ENCODE measurements around the gene AGBL4. TPM values are rescaled to one million over a fixed set of nuclear protein-coding genes. Genes with fewer than 3 reads are reported as not detected.

The AGBL4 gene
- total RNA-seq, 5 donors from 2014 or later (not counting 1 experiment from before 2014, with no cell fraction given): 0.58 TPM; not detected in 4

GRCh38 chr1:48576565-48576964 is 1447.2 kb downstream of the AGBL4 start:
- WGBS (ENCODE audit: insufficient coverage): no CpG with 5 or more reads among the region's 2 CpGs
- no peak overlapping the region for H3K27ac Mint-ChIP-seq
- Histone ChIP-seq H3K27me3 (replicated peaks in 1 of 2; ENCODE audit: control insufficient read depth in 2 of 2, extremely low read depth in 1 of 2, insufficient read depth in 2 of 2, low read length in 1 of 2) (peaks cover 0 to 5% of the 10 kb centered on the region in 2 experiments), H3K4me3 (ENCODE audit: control insufficient read depth in 1 of 2, extremely low read depth in 1 of 2, low read length in 1 of 2) (no peak overlapping the region), H3K27ac (ENCODE audit: low read length) (no peak overlapping the region), H3K4me1 (ENCODE audit: control insufficient read depth in 1 of 2, extremely low read depth in 1 of 2, insufficient read depth in 2 of 2, low read length in 2 of 2) (no peaks in the 10 kb centered on the region), H3K36me3 (ENCODE audit: control insufficient read depth in 2 of 2, extremely low read depth in 1 of 2, insufficient read depth in 1 of 2, low read length in 1 of 2) (no peaks in the 10 kb centered on the region), H3K9me3 (no peaks in the 10 kb centered on the region)
- ATAC-seq (replicated peaks in 1 of 4): no peak
- H3K27me3 Mint-ChIP-seq: peaks cover 6 to 16% of the 10 kb centered on the region in 2 donors
- no peak for DNase-seq
- CTCF ChIA-PET: no interaction called here
- H3K4me3 Mint-ChIP-seq: no peak overlapping the region
- no peaks in the 10 kb centered on the region for H3K9me3 Mint-ChIP-seq
- H3K36me3 Mint-ChIP-seq: no peaks in the 10 kb centered on the region
- H3K4me1 Mint-ChIP-seq: peaks cover 0 to 7% (median 0%) of the 10 kb centered on the region in 3 donors
- POLR2A ChIA-PET: no interaction called here

GRCh38 chr1:48572646-48573258 is 1451.0 kb downstream of the AGBL4 start:
- DNase-seq (peak in 4 of 35 experiments; percentile 0 to 7 (median 4)), ATAC-seq (replicated peaks in 1 of 4) (no peak)
- 46% methylated on average over 4 of the region's 7 CpGs for WGBS (ENCODE audit: insufficient coverage)

GRCh38 chr1:48572134-48572533 is 1451.6 kb downstream of the AGBL4 start:
- DNase-seq: no peak
- no peaks in the 10 kb centered on the region for H3K36me3 Mint-ChIP-seq
- no peaks in the 10 kb centered on the region for H3K4me1 ChIP-seq (ENCODE audit: control insufficient read depth in 1 of 2, extremely low read depth in 1 of 2, insufficient read depth in 2 of 2, low read length in 2 of 2)
- POLR2A ChIA-PET: no interaction called here
- H3K4me3 Mint-ChIP-seq: no peak overlapping the region
- ATAC-seq (replicated peaks in 1 of 4): no peak
- H3K36me3 ChIP-seq (ENCODE audit: control insufficient read depth in 2 of 2, extremely low read depth in 1 of 2, insufficient read depth in 1 of 2, low read length in 1 of 2): no peaks in the 10 kb centered on the region
- H3K4me1 Mint-ChIP-seq: peaks cover 0 to 7% (median 0%) of the 10 kb centered on the region in 3 donors
- H3K27ac Mint-ChIP-seq: no peak overlapping the region
- 94% methylated on average over 2 of the region's 4 CpGs for WGBS (ENCODE audit: insufficient coverage)
- no peak overlapping the region for H3K4me3 ChIP-seq (ENCODE audit: control insufficient read depth in 1 of 2, extremely low read depth in 1 of 2, low read length in 1 of 2)
- peaks cover 0 to 2% of the 10 kb centered on the region in 2 experiments for H3K27me3 ChIP-seq (replicated peaks in 1 of 2; ENCODE audit: control insufficient read depth in 2 of 2, extremely low read depth in 1 of 2, insufficient read depth in 2 of 2, low read length in 1 of 2)
- no peaks in the 10 kb centered on the region for H3K9me3 Mint-ChIP-seq
- H3K27me3 Mint-ChIP-seq: peaks cover 7 to 18% of the 10 kb centered on the region in 2 donors
- no peaks in the 10 kb centered on the region for H3K9me3 ChIP-seq
- H3K27ac ChIP-seq (ENCODE audit: low read length): no peak overlapping the region
- CTCF ChIA-PET: no interaction called here

More at GRCh38 chr1:48572646-48573258, 1451.0 kb downstream of the AGBL4 start:
- POLR2A ChIA-PET: no interaction called here
- peaks cover 7 to 21% of the 10 kb centered on the region in 2 donors for H3K27me3 Mint-ChIP-seq
- H3K36me3 ChIP-seq (ENCODE audit: control insufficient read depth in 2 of 2, extremely low read depth in 1 of 2, insufficient read depth in 1 of 2, low read length in 1 of 2): no peaks in the 10 kb centered on the region
- peaks cover 0 to 2% of the 10 kb centered on the region in 2 experiments for H3K27me3 ChIP-seq (replicated peaks in 1 of 2; ENCODE audit: control insufficient read depth in 2 of 2, extremely low read depth in 1 of 2, insufficient read depth in 2 of 2, low read length in 1 of 2)
- CTCF ChIA-PET: no interaction called here
- H3K36me3 Mint-ChIP-seq: no peaks in the 10 kb centered on the region
- H3K4me1 Mint-ChIP-seq: peaks cover 0 to 7% (median 0%) of the 10 kb centered on the region in 3 donors
- H3K27ac Mint-ChIP-seq: no peak overlapping the region
- H3K9me3 Mint-ChIP-seq: no peaks in the 10 kb centered on the region
- H3K9me3 ChIP-seq: no peaks in the 10 kb centered on the region
- no peak overlapping the region for H3K4me3 ChIP-seq (ENCODE audit: control insufficient read depth in 1 of 2, extremely low read depth in 1 of 2, low read length in 1 of 2)
- H3K4me1 ChIP-seq (ENCODE audit: control insufficient read depth in 1 of 2, extremely low read depth in 1 of 2, insufficient read depth in 2 of 2, low read length in 2 of 2): no peaks in the 10 kb centered on the region
- no peak overlapping the region for H3K27ac ChIP-seq (ENCODE audit: low read length)
- no peak overlapping the region for H3K4me3 Mint-ChIP-seq

GRCh38 chr1:48571303-48571987 is 1452.3 kb downstream of the AGBL4 start:
- ChIA-PET CTCF (no interaction called here), POLR2A (no interaction called here)
- Histone ChIP-seq H3K27ac (ENCODE audit: low read length) (no peak overlapping the region), H3K36me3 (ENCODE audit: control insufficient read depth in 2 of 2, extremely low read depth in 1 of 2, insufficient read depth in 1 of 2, low read length in 1 of 2) (no peaks in the 10 kb centered on the region), H3K9me3 (no peaks in the 10 kb centered on the region), H3K4me3 (ENCODE audit: control insufficient read depth in 1 of 2, extremely low read depth in 1 of 2, low read length in 1 of 2) (no peak overlapping the region), H3K4me1 (ENCODE audit: control insufficient read depth in 1 of 2, extremely low read depth in 1 of 2, insufficient read depth in 2 of 2, low read length in 2 of 2) (no peaks in the 10 kb centered on the region), H3K27me3 (replicated peaks in 1 of 2; ENCODE audit: control insufficient read depth in 2 of 2, extremely low read depth in 1 of 2, insufficient read depth in 2 of 2, low read length in 1 of 2) (peaks cover 0 to 2% of the 10 kb centered on the region in 2 experiments)
- ATAC-seq (replicated peaks in 1 of 4) (no peak), DNase-seq (no peak)
- H3K27me3 Mint-ChIP-seq: peaks cover 7 to 18% of the 10 kb centered on the region in 2 donors
- no peaks in the 10 kb centered on the region for H3K9me3 Mint-ChIP-seq
- no peak overlapping the region for H3K27ac Mint-ChIP-seq
- no peak overlapping the region for H3K4me3 Mint-ChIP-seq
- WGBS (ENCODE audit: insufficient coverage): 83% methylated on average over 2 of the region's 3 CpGs
- peaks cover 0 to 7% (median 0%) of the 10 kb centered on the region in 3 donors for H3K4me1 Mint-ChIP-seq
- no peaks in the 10 kb centered on the region for H3K36me3 Mint-ChIP-seq

GRCh38 chr1:48570568-48570967 is 1453.2 kb downstream of the AGBL4 start:
- peaks cover 0 to 2% of the 10 kb centered on the region in 2 experiments for H3K27me3 ChIP-seq (replicated peaks in 1 of 2; ENCODE audit: control insufficient read depth in 2 of 2, extremely low read depth in 1 of 2, insufficient read depth in 2 of 2, low read length in 1 of 2)
- WGBS (ENCODE audit: insufficient coverage): 63% methylated on average over 4 of the region's 7 CpGs
- no peak overlapping the region for H3K27ac ChIP-seq (ENCODE audit: low read length)
- no peaks in the 10 kb centered on the region for H3K36me3 ChIP-seq (ENCODE audit: control insufficient read depth in 2 of 2, extremely low read depth in 1 of 2, insufficient read depth in 1 of 2, low read length in 1 of 2)
- Mint-ChIP-seq H3K4me3 (no peak overlapping the region), H3K27me3 (peaks cover 7 to 15% of the 10 kb centered on the region in 2 donors), H3K36me3 (no peaks in the 10 kb centered on the region), H3K4me1 (peaks cover 0 to 7% (median 0%) of the 10 kb centered on the region in 3 donors), H3K27ac (no peak overlapping the region), H3K9me3 (no peaks in the 10 kb centered on the region)
- no peak for ATAC-seq (replicated peaks in 1 of 4)
- DNase-seq: no peak
- CTCF ChIA-PET: no interaction called here
- no peak overlapping the region for H3K4me3 ChIP-seq (ENCODE audit: control insufficient read depth in 1 of 2, extremely low read depth in 1 of 2, low read length in 1 of 2)
- H3K9me3 ChIP-seq: no peaks in the 10 kb centered on the region
- POLR2A ChIA-PET: no interaction called here
- no peaks in the 10 kb centered on the region for H3K4me1 ChIP-seq (ENCODE audit: control insufficient read depth in 1 of 2, extremely low read depth in 1 of 2, insufficient read depth in 2 of 2, low read length in 2 of 2)

GRCh38 chr1:48568501-48568900 is 1455.3 kb downstream of the AGBL4 start:
- Histone ChIP-seq H3K9me3 (no peaks in the 10 kb centered on the region), H3K27me3 (replicated peaks in 1 of 2; ENCODE audit: control insufficient read depth in 2 of 2, extremely low read depth in 1 of 2, insufficient read depth in 2 of 2, low read length in 1 of 2) (no peaks in the 10 kb centered on the region), H3K4me3 (ENCODE audit: control insufficient read depth in 1 of 2, extremely low read depth in 1 of 2, low read length in 1 of 2) (no peak overlapping the region), H3K36me3 (ENCODE audit: control insufficient read depth in 2 of 2, extremely low read depth in 1 of 2, insufficient read depth in 1 of 2, low read length in 1 of 2) (no peaks in the 10 kb centered on the region), H3K27ac (ENCODE audit: low read length) (no peak overlapping the region), H3K4me1 (ENCODE audit: control insufficient read depth in 1 of 2, extremely low read depth in 1 of 2, insufficient read depth in 2 of 2, low read length in 2 of 2) (no peaks in the 10 kb centered on the region)
- no CpG with 5 or more reads among the region's 2 CpGs for WGBS (ENCODE audit: insufficient coverage)
- ATAC-seq (replicated peaks in 1 of 4): no peak
- Mint-ChIP-seq H3K36me3 (no peaks in the 10 kb centered on the region), H3K27ac (no peak overlapping the region), H3K4me1 (peaks cover 0 to 7% (median 0%) of the 10 kb centered on the region in 3 donors), H3K4me3 (no peak overlapping the region), H3K9me3 (no peaks in the 10 kb centered on the region), H3K27me3 (peaks cover 7 to 10% of the 10 kb centered on the region in 2 donors)
- CTCF ChIA-PET: no interaction called here
- POLR2A ChIA-PET: no interaction called here
- DNase-seq: no peak
